Prostate gland (tissue), 2 donors: ENCODE results near the gene GPR158.

Experiments
- POLR2AphosphoS5 ChIP-seq: sonication (generic); formaldehyde crosslinking; IDR thresholded peaks from one replicate; pipeline ENCODE4 v1.6.1; 2017; ENCODE audit warnings: antibody characterized with exemption
- TF ChIP-seq, protein P1 (sequence below), 4 experiments: fragments of 200-600 bp in 2 of 4; fragments of 450-650 bp in 2 of 4; sonication (generic) in 2 of 4; IDR thresholded peaks; 1 replicate in 3 of 4; 2 replicates in 1 of 4; pipeline ENCODE4 v1.5.1; 2016 to 2019; ENCODE audit warnings: antibody characterized with exemption in 4 of 4, mild to moderate bottlenecking in 2 of 4, moderate library complexity in 2 of 4

DNA sequence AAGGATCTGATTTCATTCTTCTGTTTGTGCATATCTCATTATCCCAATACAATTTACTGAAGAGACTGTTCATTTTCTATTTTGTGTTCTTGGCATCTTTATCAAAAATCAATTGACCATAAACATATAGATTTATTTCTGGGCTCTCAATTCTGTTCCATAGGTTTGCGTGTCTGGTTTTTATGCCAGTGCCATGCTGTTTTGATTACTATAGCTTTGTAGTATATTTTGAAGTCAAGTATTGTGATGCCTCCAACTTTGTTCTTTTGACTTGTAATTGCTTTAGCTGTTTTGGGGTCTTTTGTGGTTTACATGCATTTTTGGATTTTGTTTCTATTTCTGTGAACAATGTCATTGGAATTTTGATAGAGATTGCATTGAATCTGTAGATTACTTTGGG, 278.8 kb downstream of the GPR158 start:
- TF ChIP-seq, protein P1, sequence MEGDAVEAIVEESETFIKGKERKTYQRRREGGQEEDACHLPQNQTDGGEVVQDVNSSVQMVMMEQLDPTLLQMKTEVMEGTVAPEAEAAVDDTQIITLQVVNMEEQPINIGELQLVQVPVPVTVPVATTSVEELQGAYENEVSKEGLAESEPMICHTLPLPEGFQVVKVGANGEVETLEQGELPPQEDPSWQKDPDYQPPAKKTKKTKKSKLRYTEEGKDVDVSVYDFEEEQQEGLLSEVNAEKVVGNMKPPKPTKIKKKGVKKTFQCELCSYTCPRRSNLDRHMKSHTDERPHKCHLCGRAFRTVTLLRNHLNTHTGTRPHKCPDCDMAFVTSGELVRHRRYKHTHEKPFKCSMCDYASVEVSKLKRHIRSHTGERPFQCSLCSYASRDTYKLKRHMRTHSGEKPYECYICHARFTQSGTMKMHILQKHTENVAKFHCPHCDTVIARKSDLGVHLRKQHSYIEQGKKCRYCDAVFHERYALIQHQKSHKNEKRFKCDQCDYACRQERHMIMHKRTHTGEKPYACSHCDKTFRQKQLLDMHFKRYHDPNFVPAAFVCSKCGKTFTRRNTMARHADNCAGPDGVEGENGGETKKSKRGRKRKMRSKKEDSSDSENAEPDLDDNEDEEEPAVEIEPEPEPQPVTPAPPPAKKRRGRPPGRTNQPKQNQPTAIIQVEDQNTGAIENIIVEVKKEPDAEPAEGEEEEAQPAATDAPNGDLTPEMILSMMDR (IDR thresholded peaks at IDR 0.05), result no peak
- no peak for TF ChIP-seq POLR2AphosphoS5
